ENCODE data around the gene KLHL41.
"Not testable (repeated sequence)": the region's sequence is repeated elsewhere in the genome, so short reads cannot be mapped to it uniquely, and the experiment has no call there.

KLHL41 gene

GRCh38 chr2:169510496-169510895, 994 bp downstream of the KLHL41 start:
- no peak for DNase-seq

GRCh38 chr2:169511818-169512217, 2.3 kb downstream of the KLHL41 start:
- no peak for DNase-seq

- DNase-seq: no peak
These were observed 3.0 kb downstream of the KLHL41 start for GRCh38 chr2:169512525-169512924.

- no peak for DNase-seq
These were observed 3.6 kb downstream of the KLHL41 start for GRCh38 chr2:169513094-169513493.

GRCh38 chr2:169513926-169514325, 4.4 kb downstream of the KLHL41 start:
- DNase-seq: no peak

- DNase-seq: not testable (repeated sequence)
These were observed 5.3 kb downstream of the KLHL41 start for GRCh38 chr2:169514758-169515157.

GRCh38 chr2:169516488-169516995, 7.0 kb downstream of the KLHL41 start:
- not testable (repeated sequence) for DNase-seq

GRCh38 chr2:169520896-169521295, 11.4 kb downstream of the KLHL41 start:
- DNase-seq: no peak

GRCh38 chr2:169523681-169524080, 14.2 kb downstream of the KLHL41 start:
- DNase-seq: no peak

GRCh38 chr2:169525434-169525833, 15.9 kb downstream of the KLHL41 start:
- DNase-seq: no peak

- DNase-seq: no peak
These were observed 16.9 kb downstream of the KLHL41 start for GRCh38 chr2:169526451-169526850.

- peak; percentile 73 for DNase-seq
These were observed 18.8 kb downstream of the KLHL41 start for GRCh38 chr2:169528271-169528701.

- not testable (repeated sequence) for DNase-seq
These were observed 30.0 kb downstream of the KLHL41 start for GRCh38 chr2:169539460-169539859.

- no peak for DNase-seq
These were observed 30.6 kb downstream of the KLHL41 start for GRCh38 chr2:169540146-169540545.

GRCh38 chr2:169542433-169542832, 32.9 kb downstream of the KLHL41 start:
- no peak for DNase-seq

GRCh38 chr2:169546756-169547155, 37.3 kb downstream of the KLHL41 start:
- no peak for DNase-seq

GRCh38 chr2:169561364-169561763, 51.9 kb downstream of the KLHL41 start:
- DNase-seq: no peak

- DNase-seq: not testable (repeated sequence)
These were observed 52.6 kb downstream of the KLHL41 start for GRCh38 chr2:169562084-169562483.

GRCh38 chr2:169562519-169562918, 53.0 kb downstream of the KLHL41 start:
- no peak for DNase-seq

GRCh38 chr2:169565686-169566085, 56.2 kb downstream of the KLHL41 start:
- DNase-seq: no peak

- no peak for DNase-seq
These were observed 60.4 kb downstream of the KLHL41 start for GRCh38 chr2:169569948-169570347.

- not testable (repeated sequence) for DNase-seq
These were observed 61.2 kb downstream of the KLHL41 start for GRCh38 chr2:169570752-169571151.

- DNase-seq: no peak
These were observed 62.1 kb downstream of the KLHL41 start for GRCh38 chr2:169571571-169571970.

- no peak for DNase-seq
These were observed 62.7 kb downstream of the KLHL41 start for GRCh38 chr2:169572189-169572588.

- DNase-seq: no peak
These were observed 63.3 kb downstream of the KLHL41 start for GRCh38 chr2:169572821-169573159.

Measured in effector CD4-positive, alpha-beta T cell (primary cell).